Trophoblast cell (in vitro differentiated cells and primary cell): ENCODE results near the gene COA3.

Source experiments
- DNase-seq, 2 donors: peaks; one replicate each; pipeline ENCODE4 v3.0.0-alpha.2; 2016
- H2AFZ ChIP-seq: 2 replicates; pipeline ENCODE4 v1.6.1; 2013; ENCODE audit warnings: low read length, moderate library complexity, mild to moderate bottlenecking; ENCODE audit not compliant: insufficient read depth, poor library complexity
- H2AK5ac ChIP-seq: 2 replicates; pipeline ENCODE4 v1.6.1; 2013; ENCODE audit warnings: mild to moderate bottlenecking, low read length
- H2BK120ac ChIP-seq: 2 replicates; pipeline ENCODE4 v1.6.1; 2013; ENCODE audit warnings: low read length, mild to moderate bottlenecking, moderate library complexity; ENCODE audit not compliant: insufficient read depth, poor library complexity
- H2BK12ac ChIP-seq: 2 replicates; pipeline ENCODE4 v1.6.1; 2013; ENCODE audit warnings: mild to moderate bottlenecking, low read length, moderate library complexity
- H2BK5ac ChIP-seq: 2 replicates; pipeline ENCODE4 v1.6.1; 2013; ENCODE audit warnings: low read length, low read depth, moderate library complexity, mild to moderate bottlenecking; ENCODE audit not compliant: poor library complexity
- H3K14ac ChIP-seq: 2 replicates; pipeline ENCODE4 v1.6.1; 2013; ENCODE audit warnings: mild to moderate bottlenecking, low read length
- H3K18ac ChIP-seq: 2 replicates; pipeline ENCODE4 v1.6.1; 2013; ENCODE audit warnings: mild to moderate bottlenecking, low read length
- H3K23ac ChIP-seq: 2 replicates; pipeline ENCODE4 v1.6.1; 2013; ENCODE audit warnings: low read length
- H3K27ac ChIP-seq: 2 replicates; pipeline ENCODE4 v1.5.1; 2013; ENCODE audit warnings: low read depth, mild to moderate bottlenecking, inconsistent platforms, low read length, moderate library complexity
- H3K27me3 ChIP-seq: 2 replicates; pipeline ENCODE4 v1.6.1; 2013; ENCODE audit warnings: inconsistent platforms, mild to moderate bottlenecking, low read length, moderate library complexity; ENCODE audit not compliant: insufficient read depth
- H3K36me3 ChIP-seq, 2 experiments: 1 replicate in 1 of 2; 2 replicates in 1 of 2; pipeline ENCODE4 v1.6.1; 2013; ENCODE audit warnings: low read length in 2 of 2, mild to moderate bottlenecking in 2 of 2, moderate library complexity in 1 of 2; ENCODE audit not compliant: insufficient read depth in 2 of 2, control insufficient read depth in 1 of 2
- H3K4ac ChIP-seq: 2 replicates; pipeline ENCODE4 v1.6.1; 2013; ENCODE audit warnings: low read depth, mild to moderate bottlenecking, low read length, moderate library complexity
- H3K4me1 ChIP-seq, 2 experiments: 1 replicate in 1 of 2; 2 replicates in 1 of 2; pipeline ENCODE4 v1.6.1; 2013; ENCODE audit warnings: low read length in 2 of 2, mild to moderate bottlenecking in 2 of 2, moderate library complexity in 1 of 2; ENCODE audit not compliant: insufficient read depth in 2 of 2, control insufficient read depth in 1 of 2
- H3K4me2 ChIP-seq: 2 replicates; pipeline ENCODE4 v1.6.1; 2013; ENCODE audit warnings: inconsistent platforms, mild to moderate bottlenecking, low read length, moderate library complexity
- H3K4me3 ChIP-seq: 2 replicates; pipeline ENCODE4 v1.5.1; 2013; ENCODE audit warnings: mild to moderate bottlenecking, low read depth, low read length, inconsistent platforms
- H3K79me1 ChIP-seq: one replicate; pipeline ENCODE4 v1.6.1; 2013; ENCODE audit warnings: low read length
- H3K79me2 ChIP-seq: 2 replicates; pipeline ENCODE4 v1.6.1; 2013; ENCODE audit warnings: low read length, mild to moderate bottlenecking; ENCODE audit not compliant: control insufficient read depth, insufficient read depth, poor library complexity
- H3K9ac ChIP-seq: 2 replicates; pipeline ENCODE4 v1.6.1; 2013; ENCODE audit warnings: mild to moderate bottlenecking, low read length
- H3K9me3 ChIP-seq: 2 replicates; pipeline ENCODE4 v1.6.1; 2013; ENCODE audit warnings: low read depth, mild to moderate bottlenecking, control low read depth, inconsistent platforms, low read length; ENCODE audit not compliant: insufficient read depth
- H4K12ac ChIP-seq: 2 replicates; pipeline ENCODE4 v1.6.1; 2013; ENCODE audit warnings: low read depth, mild to moderate bottlenecking, low read length, moderate library complexity
- H4K8ac ChIP-seq: 2 replicates; pipeline ENCODE4 v1.6.1; 2013; ENCODE audit warnings: low read depth, mild to moderate bottlenecking, low read length, moderate library complexity
- H4K91ac ChIP-seq: one replicate; pipeline ENCODE4 v1.6.1; 2013; ENCODE audit warnings: low read depth, mild to moderate bottlenecking, low read length, moderate library complexity
- WGBS: extraction: QIAGEN DNeasy Blood & Tissue Kit; methylation state at CpG from one replicate; pipeline ENCODE4 v1.1.7; 2013; ENCODE audit warnings: missing lambda C conversion rate; ENCODE audit not compliant: insufficient read length, insufficient coverage; ENCODE audit errors: extremely low coverage; 5-methylcytosine and 5-hydroxymethylcytosine counted together

Gene COA3

DNA sequence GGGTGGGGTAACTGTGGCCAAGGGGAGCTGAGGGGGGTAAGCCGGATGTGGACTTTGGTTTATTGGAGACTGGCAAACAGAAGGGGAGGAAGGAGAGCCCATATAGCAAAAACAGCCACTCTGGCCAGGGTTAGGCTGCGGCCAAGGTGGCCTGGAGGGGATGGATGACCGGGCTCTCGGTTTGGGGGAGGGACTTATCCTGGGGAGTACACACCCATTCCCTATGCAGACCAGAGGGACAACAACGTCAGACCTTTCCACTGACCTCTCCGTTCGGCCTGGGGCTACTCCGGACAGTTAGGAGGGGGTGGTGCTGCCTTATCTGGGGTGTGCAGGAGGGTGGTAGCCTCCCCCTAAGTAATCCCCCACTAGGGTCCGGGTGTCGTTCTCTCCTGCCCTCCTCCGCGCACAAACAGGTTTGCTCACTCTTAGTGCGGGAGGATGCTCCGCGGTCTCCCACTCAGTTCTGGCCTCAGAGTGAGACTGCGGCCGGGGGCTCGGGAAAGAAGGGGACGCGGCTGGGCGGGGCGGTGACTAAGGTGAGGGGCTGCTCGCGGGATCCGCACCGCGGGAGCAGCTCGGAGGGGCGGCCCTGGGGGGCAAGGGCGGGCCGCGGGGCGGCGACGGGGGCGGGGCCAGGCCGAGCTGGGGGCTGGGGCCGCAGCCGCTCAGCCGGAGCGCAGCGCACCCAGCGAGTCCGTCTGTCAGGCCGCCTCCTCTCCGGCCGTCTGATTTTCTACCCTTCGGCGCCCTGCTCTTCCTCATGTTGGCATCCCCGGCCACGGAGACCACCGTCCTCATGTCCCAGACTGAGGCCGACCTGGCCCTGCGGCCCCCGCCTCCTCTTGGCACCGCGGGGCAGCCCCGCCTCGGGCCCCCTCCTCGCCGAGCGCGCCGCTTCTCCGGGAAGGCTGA lies 18.3 kb downstream of the COA3 start, which contains the start of gene WNK4:
WNK4 (plus strand) TSS at position 675 of the 915 bp plus-strand sequence; CDS start at position 764, 89 bp downstream.
- no CpG with 5 or more reads among the region's 65 CpGs for WGBS
- Histone ChIP-seq H4K8ac (peak within 1 kb of the TSS; percentile 59), H2BK12ac (no peak within 1 kb of the TSS), H3K36me3 (peaks cover 21 to 26% of the 10 kb centered on the region in 2 experiments), H3K27ac (no peak within 1 kb of the TSS), H4K91ac (no peak within 1 kb of the TSS), H3K9ac (peak within 1 kb of the TSS; percentile 50), H3K4me2 (peak within 1 kb of the TSS; percentile 61), H3K9me3 (no peaks in the 10 kb centered on the region), H2BK120ac (no peak within 1 kb of the TSS), H3K23ac (no peak within 1 kb of the TSS), H3K4ac (no peak within 1 kb of the TSS), H2AFZ (peak within 1 kb of the TSS; percentile 67), H3K18ac (peak within 1 kb of the TSS; percentile 47), H3K4me3 (peak within 1 kb of the TSS; percentile 60), H2AK5ac (no peak within 1 kb of the TSS), H3K4me1 (peaks cover 24 to 29% of the 10 kb centered on the region in 2 experiments), H3K79me1 (peaks cover 4% of the 10 kb centered on the region), H3K79me2 (peaks cover 4% of the 10 kb centered on the region), H3K14ac (peak within 1 kb of the TSS; percentile 30), H2BK5ac (no peak within 1 kb of the TSS), H3K27me3 (peaks cover 9% of the 10 kb centered on the region), H4K12ac (peak within 1 kb of the TSS; percentile 24)
- DNase-seq = peak in 1 of 2 donors; percentile 15

DNA sequence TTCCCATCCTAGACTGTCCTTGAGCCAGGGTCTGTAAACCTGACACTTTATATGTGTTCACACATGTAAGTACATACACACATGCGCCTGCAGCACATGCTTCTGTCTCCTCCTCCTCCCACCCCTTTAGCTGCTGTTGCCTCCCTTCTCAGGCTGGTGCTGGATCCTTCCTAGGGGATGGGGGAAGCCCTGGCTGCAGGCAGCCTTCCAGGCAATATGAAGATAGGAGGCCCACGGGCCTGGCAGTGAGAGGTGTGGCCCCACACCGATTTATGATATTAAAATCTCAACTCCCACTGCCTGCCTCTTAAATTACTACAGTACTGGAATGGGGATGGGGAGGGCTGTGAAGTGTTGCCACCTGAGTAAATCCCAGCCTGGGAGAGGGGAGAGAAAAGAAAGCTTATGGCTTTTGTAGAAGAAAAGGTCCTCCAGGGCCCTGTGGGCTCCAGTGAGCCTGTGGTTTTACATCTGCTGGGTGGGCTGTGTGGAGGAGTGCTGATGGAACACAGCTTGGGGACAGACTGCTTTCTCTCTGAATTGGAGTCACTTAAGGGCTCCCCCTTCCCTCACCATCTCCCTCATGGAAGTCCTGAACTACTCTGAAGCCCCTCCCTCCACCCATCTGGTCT lies 19.1 kb downstream of the COA3 start:
- no peaks in the 10 kb centered on the region for H3K9me3 ChIP-seq
- H3K4ac ChIP-seq = no peak overlapping the region
- H3K4me3 ChIP-seq = no peak overlapping the region
- H3K14ac ChIP-seq = no peak overlapping the region
- no peak overlapping the region for H2AK5ac ChIP-seq
- WGBS = no CpG with 5 or more reads among the region's 3 CpGs
- H3K27ac ChIP-seq = no peak overlapping the region
- peak overlapping the region; percentile 61 for H3K4me2 ChIP-seq
- peaks cover 22 to 29% of the 10 kb centered on the region in 2 experiments for H3K36me3 ChIP-seq
- H3K18ac ChIP-seq = no peak overlapping the region
- no peak for DNase-seq
- no peak overlapping the region for H4K8ac ChIP-seq
- H2AFZ ChIP-seq = no peak overlapping the region
- H3K23ac ChIP-seq = no peak overlapping the region
- H4K12ac ChIP-seq = no peak overlapping the region
- H2BK12ac ChIP-seq = no peak overlapping the region
- no peak overlapping the region for H4K91ac ChIP-seq
- no peak overlapping the region for H3K9ac ChIP-seq
- peaks cover 4% of the 10 kb centered on the region for H3K79me2 ChIP-seq
- peaks cover 24 to 29% of the 10 kb centered on the region in 2 experiments for H3K4me1 ChIP-seq
- H3K27me3 ChIP-seq = peaks cover 9% of the 10 kb centered on the region
- peaks cover 4% of the 10 kb centered on the region for H3K79me1 ChIP-seq
- H2BK120ac ChIP-seq = no peak overlapping the region
- H2BK5ac ChIP-seq = no peak overlapping the region

GRCh38 chr17:42778570-42778969 lies 19.9 kb downstream of the COA3 start:
- Histone ChIP-seq H3K79me1 (peaks cover 3% of the 10 kb centered on the region), H3K36me3 (peaks cover 22 to 29% of the 10 kb centered on the region in 2 experiments), H3K9ac (no peak overlapping the region), H3K27ac (no peak overlapping the region), H3K79me2 (peaks cover 4% of the 10 kb centered on the region), H2BK120ac (no peak overlapping the region), H4K91ac (no peak overlapping the region), H3K27me3 (peaks cover 9% of the 10 kb centered on the region), H3K14ac (no peak overlapping the region), H4K12ac (no peak overlapping the region), H4K8ac (no peak overlapping the region), H3K4me1 (peaks cover 21 to 24% of the 10 kb centered on the region in 2 experiments), H3K18ac (no peak overlapping the region), H3K9me3 (no peaks in the 10 kb centered on the region), H3K4me2 (no peak overlapping the region), H2AFZ (no peak overlapping the region), H3K4me3 (no peak overlapping the region), H3K23ac (no peak overlapping the region), H2BK12ac (no peak overlapping the region), H2AK5ac (no peak overlapping the region), H2BK5ac (no peak overlapping the region), H3K4ac (no peak overlapping the region)
- DNase-seq = no peak
- WGBS = no CpG with 5 or more reads among the region's 5 CpGs

GRCh38 chr17:42775534-42776098 lies 22.9 kb downstream of the COA3 start:
- WGBS = no CpG with 5 or more reads among the region's 3 CpGs
- H2BK5ac ChIP-seq = no peak overlapping the region

More at GRCh38 chr17:42775534-42776098, 22.9 kb downstream of the COA3 start:
- H2BK12ac ChIP-seq = no peak overlapping the region
- H2AFZ ChIP-seq = no peak overlapping the region
- no peak overlapping the region for H3K4me2 ChIP-seq
- DNase-seq = no peak
- no peak overlapping the region for H4K91ac ChIP-seq
- H3K36me3 ChIP-seq = peaks cover 22 to 29% of the 10 kb centered on the region in 2 experiments
- H4K12ac ChIP-seq = no peak overlapping the region
- H3K4me1 ChIP-seq = peaks cover 6 to 8% of the 10 kb centered on the region in 2 experiments
- no peak overlapping the region for H3K9ac ChIP-seq
- H3K14ac ChIP-seq = no peak overlapping the region
- no peak overlapping the region for H3K23ac ChIP-seq
- peaks cover 6% of the 10 kb centered on the region for H3K79me1 ChIP-seq
- H3K27ac ChIP-seq = no peak overlapping the region
- H4K8ac ChIP-seq = no peak overlapping the region
- no peaks in the 10 kb centered on the region for H3K9me3 ChIP-seq
- no peak overlapping the region for H3K4me3 ChIP-seq
- no peak overlapping the region for H3K18ac ChIP-seq
- H3K27me3 ChIP-seq = no peaks in the 10 kb centered on the region
- no peak overlapping the region for H2BK120ac ChIP-seq
- H3K4ac ChIP-seq = no peak overlapping the region
- no peak overlapping the region for H2AK5ac ChIP-seq
- H3K79me2 ChIP-seq = peaks cover 2% of the 10 kb centered on the region
